ENCODE data around the gene VSIG10. TPM values are rescaled to one million over a fixed set of nuclear protein-coding genes. Genes with fewer than 3 reads are reported as not detected.

Gene VSIG10
- total and polyA plus RNA-seq, 2 of the 13 experiments (the other 11 are each of a cell fraction or from before 2014, with no cell fraction given) = 25.6 to 42.5 TPM

- TF ChIP-seq HNF1B (CRISPR knock-in tag; IDR thresholded peaks at IDR 0.05) (no peak), NBN (conservative IDR thresholded peaks at IDR 0.05) (no peak), MTA1 (CRISPR knock-in tag; IDR thresholded peaks at IDR 0.05; ENCODE audit: borderline replicate concordance) (0 out of 2 replicates have a peak, but pooled peaks have one; percentile 53), ARID3A (IDR thresholded peaks at IDR 0.05; ENCODE audit: low read depth, low read length) (peak; percentile 97), GMEB1 (CRISPR knock-in tag; IDR thresholded peaks at IDR 0.05; ENCODE audit: borderline replicate concordance) (no peak), TEAD3 (CRISPR knock-in tag; optimal IDR thresholded peaks at IDR 0.05; ENCODE audit: borderline replicate concordance) (peak; percentile 40), E2F2 (CRISPR knock-in tag; IDR thresholded peaks at IDR 0.05; ENCODE audit: borderline replicate concordance) (no peak), KDM5B (CRISPR knock-in tag; IDR thresholded peaks at IDR 0.05; ENCODE audit: borderline replicate concordance) (peak; percentile 22; the same call in 1 of the 2 replicates), CC2D1A (CRISPR knock-in tag; IDR thresholded peaks at IDR 0.05) (no peak), ONECUT2 (CRISPR knock-in tag; IDR thresholded peaks at IDR 0.05) (no peak), ZMAT5 (CRISPR knock-in tag; IDR thresholded peaks at IDR 0.05; ENCODE audit: borderline replicate concordance, low read depth) (no peak), FOXJ3 (CRISPR knock-in tag; IDR thresholded peaks at IDR 0.05; ENCODE audit: borderline replicate concordance) (peak; percentile 84), PHF5A (CRISPR knock-in tag; IDR thresholded peaks at IDR 0.05; ENCODE audit: low read depth, unreplicated experiment) (peak; percentile 31), ZNF33B (CRISPR knock-in tag; IDR thresholded peaks at IDR 0.05) (no peak), ZNF136 (CRISPR knock-in tag; IDR thresholded peaks at IDR 0.05; ENCODE audit: low read depth) (no peak), BATF2 (CRISPR knock-in tag; IDR thresholded peaks at IDR 0.05) (no peak), ZNF263 (CRISPR knock-in tag; IDR thresholded peaks at IDR 0.05) (no peak), NCOA2 (CRISPR knock-in tag; IDR thresholded peaks at IDR 0.05) (peak; percentile 90), HOMEZ (CRISPR knock-in tag; IDR thresholded peaks at IDR 0.05; ENCODE audit: low read depth) (peak; percentile 18; the same call in 1 of the 2 replicates), FOXP1 (IDR thresholded peaks at IDR 0.05) (no peak), FOXP1 (CRISPR knock-in tag; IDR thresholded peaks at IDR 0.05) (peak; percentile 87), RBAK (CRISPR knock-in tag; IDR thresholded peaks at IDR 0.05) (no peak)
Observed at GRCh38 chr12:118124333-118124874, 20.6 kb upstream of the VSIG10 start (continued).
